Keratinocyte (primary cell): Measurements from ENCODE around the gene WDR46. TPM values are rescaled to one million over a fixed set of nuclear protein-coding genes. Genes with fewer than 3 reads are reported as not detected.

Experiments used
- DNase-seq: peaks from one replicate; pipeline ENCODE4 v3.0.0-alpha.2; 2011; ENCODE audit warnings: low read depth, missing footprints, low spot score
- FAIRE-seq: peaks from 2 replicates; lab custom pipeline; 2011; peaks lifted over from hg19 to GRCh38; lab: Jason Lieb, UNC
- H2AFZ ChIP-seq: 2 replicates; pipeline ENCODE4 v1.6.0; 2012; ENCODE audit warnings: low read length, control low read depth, inconsistent platforms; ENCODE audit not compliant: control insufficient read depth
- H3K27ac ChIP-seq: 2 replicates; pipeline ENCODE4 v1.5.1; 2011; ENCODE audit warnings: low read length; ENCODE audit not compliant: control insufficient read depth, insufficient read depth
- H3K27me3 ChIP-seq: 3 replicates; pipeline ENCODE4 v1.6.0; 2011; ENCODE audit warnings: low read length; ENCODE audit not compliant: control insufficient read depth, insufficient read depth; ENCODE audit errors: extremely low read depth
- H3K36me3 ChIP-seq, 2 experiments: 2 replicates in 1 of 2; 3 replicates in 1 of 2; pipeline ENCODE4 v1.5.1; 2011; ENCODE audit warnings: low read length in 2 of 2, mild to moderate bottlenecking in 1 of 2; ENCODE audit not compliant: control insufficient read depth in 2 of 2, insufficient read depth in 2 of 2; ENCODE audit errors: extremely low read depth in 1 of 2
- H3K4me1 ChIP-seq: 3 replicates; pipeline ENCODE4 v1.5.1; 2011; ENCODE audit warnings: low read length; ENCODE audit not compliant: control insufficient read depth, insufficient read depth; ENCODE audit errors: extremely low read depth
- H3K4me2 ChIP-seq: 3 replicates; pipeline ENCODE4 v1.6.0; 2011; ENCODE audit warnings: low read depth, low read length; ENCODE audit not compliant: control insufficient read depth, insufficient read depth; ENCODE audit errors: extremely low read depth
- H3K4me3 ChIP-seq, 3 experiments: fragments of 200-600 bp in 1 of 3; sonication (generic) in 1 of 3; 2 replicates in 2 of 3; 3 replicates in 1 of 3; pipeline ENCODE4 v1.5.1; 2011 to 2016; ENCODE audit warnings: low read length in 3 of 3, mild to moderate bottlenecking in 3 of 3, control low read depth in 2 of 3, inconsistent platforms in 1 of 3, low read depth in 1 of 3, mixed read lengths in 1 of 3, mixed run types in 1 of 3, moderate library complexity in 1 of 3; ENCODE audit not compliant: control insufficient read depth in 2 of 3, insufficient read depth in 2 of 3; ENCODE audit errors: extremely low read depth in 1 of 3
- H3K79me2 ChIP-seq: 2 replicates; pipeline ENCODE4 v1.6.0; 2012; ENCODE audit warnings: low read length; ENCODE audit not compliant: control insufficient read depth, insufficient read depth
- H3K9ac ChIP-seq: 3 replicates; pipeline ENCODE4 v1.6.0; 2011; ENCODE audit warnings: low read length; ENCODE audit not compliant: control insufficient read depth, insufficient read depth; ENCODE audit errors: extremely low read depth
- H3K9me1 ChIP-seq: 3 replicates; pipeline ENCODE4 v1.6.0; 2011; ENCODE audit warnings: low read length; ENCODE audit not compliant: control insufficient read depth, insufficient read depth; ENCODE audit errors: extremely low read depth
- H3K9me3 ChIP-seq: 2 replicates; pipeline ENCODE4 v1.5.1; 2012; ENCODE audit warnings: low read depth, low read length; ENCODE audit not compliant: control insufficient read depth
- H4K20me1 ChIP-seq: 3 replicates; pipeline ENCODE4 v1.6.0; 2011; ENCODE audit warnings: low read length; ENCODE audit not compliant: control insufficient read depth, insufficient read depth; ENCODE audit errors: extremely low read depth
- EZH2 ChIP-seq: IDR thresholded peaks from one replicate; pipeline ENCODE4 v1.6.1; 2012; ENCODE audit warnings: inconsistent platforms, mild to moderate bottlenecking, low read length, moderate library complexity
- dilution Hi-C: fragments of 300-500 bp; cut with MboI; formaldehyde crosslinking; loops from one replicate; pipeline ENCODE4 v1.7.0; 2020; ENCODE audit warnings: low sequenced_read_pairs; ENCODE audit not compliant: extremely low pct_ligation_motif_present
- polyA plus RNA-seq, 5 experiments: library from polyadenylated mRNA; depleted of rRNA in 3 of 5; stranded (reverse) in 3 of 5; stranded (forward) in 1 of 5; unstranded in 1 of 5; fragments of >200 nt; gene quantifications; 1 replicate in 1 of 5; 2 replicates in 3 of 5; 3 replicates in 1 of 5; pipeline versions ENCODE4 v1.2.1 to v1.2.3, GENCODE V29; 2011 to 2012; ENCODE audit warnings: missing spikeins in 2 of 5, low read depth in 1 of 5, low replicate concordance in 1 of 5
- TF ChIP-seq, protein P1 (sequence below), 3 experiments: IDR thresholded peaks in 1 of 3; conservative IDR thresholded peaks in 1 of 3; optimal IDR thresholded peaks in 1 of 3; 2 replicates in 2 of 3; 3 replicates in 1 of 3; pipeline versions ENCODE3 to v1.5.1; 2011; ENCODE audit warnings: low read length in 3 of 3, mild to moderate bottlenecking in 3 of 3, moderate library complexity in 2 of 3, control low read depth in 1 of 3, inconsistent platforms in 1 of 3; ENCODE audit not compliant: insufficient read depth in 2 of 3; ENCODE audit errors: extremely low read depth in 1 of 3

WDR46 gene
- polyA plus RNA-seq, 1 donor (not counting 4 experiments of a cell fraction or from before 2014, with no cell fraction given), result 43.0 TPM

DNA sequence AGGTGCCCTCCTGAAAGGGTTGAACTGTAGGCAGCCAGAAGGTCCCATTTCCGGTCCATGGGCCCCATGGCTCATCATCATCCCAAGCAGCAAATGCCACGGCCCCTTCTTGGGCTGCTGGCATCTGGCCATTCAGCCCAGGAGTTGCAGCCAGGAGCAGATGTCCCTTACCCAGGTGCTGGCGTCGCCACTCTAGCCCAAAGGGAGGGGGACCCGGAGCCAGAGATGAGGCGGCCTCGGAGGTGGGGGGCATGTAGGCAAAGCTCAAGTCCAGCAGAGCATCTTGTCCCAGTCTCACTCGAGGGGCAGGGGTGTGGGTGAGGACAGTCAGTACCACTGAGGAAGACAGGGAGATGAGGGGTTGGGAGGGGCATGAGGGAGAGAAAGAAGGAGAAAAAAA, 16.0 kb upstream of the WDR46 start:
- Histone ChIP-seq H3K9me1 (no peaks in the 10 kb centered on the region), H3K9me3 (no peaks in the 10 kb centered on the region), H3K27ac (no peak overlapping the region), H3K27me3 (no peaks in the 10 kb centered on the region), H3K4me2 (no peak overlapping the region), H3K36me3 (peaks cover 25% of the 10 kb centered on the region in 2 experiments), H4K20me1 (no peaks in the 10 kb centered on the region), H3K9ac (no peak overlapping the region), H3K4me1 (peaks cover 1% of the 10 kb centered on the region), H3K79me2 (peaks cover 42% of the 10 kb centered on the region), H3K4me3 (no peak overlapping the region), H2AFZ (no peak overlapping the region)
- no peak for TF ChIP-seq EZH2
- TF ChIP-seq, protein P1, sequence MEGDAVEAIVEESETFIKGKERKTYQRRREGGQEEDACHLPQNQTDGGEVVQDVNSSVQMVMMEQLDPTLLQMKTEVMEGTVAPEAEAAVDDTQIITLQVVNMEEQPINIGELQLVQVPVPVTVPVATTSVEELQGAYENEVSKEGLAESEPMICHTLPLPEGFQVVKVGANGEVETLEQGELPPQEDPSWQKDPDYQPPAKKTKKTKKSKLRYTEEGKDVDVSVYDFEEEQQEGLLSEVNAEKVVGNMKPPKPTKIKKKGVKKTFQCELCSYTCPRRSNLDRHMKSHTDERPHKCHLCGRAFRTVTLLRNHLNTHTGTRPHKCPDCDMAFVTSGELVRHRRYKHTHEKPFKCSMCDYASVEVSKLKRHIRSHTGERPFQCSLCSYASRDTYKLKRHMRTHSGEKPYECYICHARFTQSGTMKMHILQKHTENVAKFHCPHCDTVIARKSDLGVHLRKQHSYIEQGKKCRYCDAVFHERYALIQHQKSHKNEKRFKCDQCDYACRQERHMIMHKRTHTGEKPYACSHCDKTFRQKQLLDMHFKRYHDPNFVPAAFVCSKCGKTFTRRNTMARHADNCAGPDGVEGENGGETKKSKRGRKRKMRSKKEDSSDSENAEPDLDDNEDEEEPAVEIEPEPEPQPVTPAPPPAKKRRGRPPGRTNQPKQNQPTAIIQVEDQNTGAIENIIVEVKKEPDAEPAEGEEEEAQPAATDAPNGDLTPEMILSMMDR (optimal IDR thresholded peaks at IDR 0.05 in 1 of 3, IDR thresholded peaks at IDR 0.05 in 1 of 3, conservative IDR thresholded peaks at IDR 0.05 in 1 of 3; ENCODE audit: extremely low read depth in 1 of 3, insufficient read depth in 2 of 3, low read length in 3 of 3), result no peak
- DNase-seq, result no peak
- dilution Hi-C loops, result no loop called here
- FAIRE-seq, result no peak

DNA sequence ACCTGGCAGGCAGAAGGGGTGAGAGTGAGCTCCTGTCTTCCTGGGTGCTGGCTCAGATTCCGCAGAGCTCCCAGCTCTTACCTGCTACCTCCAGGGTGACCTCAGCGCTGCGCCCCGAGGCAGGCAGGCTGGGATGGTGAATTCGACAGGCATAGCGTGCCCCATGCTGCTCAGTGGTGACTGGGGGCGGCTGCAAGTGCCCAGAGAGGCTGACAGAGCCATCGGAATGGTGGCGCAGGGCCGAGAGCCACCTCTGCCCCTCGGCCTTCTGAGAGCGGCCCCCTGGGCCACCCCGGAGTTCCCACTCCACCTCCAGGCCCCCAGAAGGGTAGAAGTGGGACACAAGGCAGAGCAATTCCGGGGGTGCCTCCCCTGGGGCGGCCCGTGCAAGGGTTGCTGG, 15.2 kb upstream of the WDR46 start:
- DNase-seq (no peak), FAIRE-seq (no peak)
- no peak for TF ChIP-seq EZH2
- TF ChIP-seq, protein P1 (optimal IDR thresholded peaks at IDR 0.05 in 1 of 3, IDR thresholded peaks at IDR 0.05 in 1 of 3, conservative IDR thresholded peaks at IDR 0.05 in 1 of 3; ENCODE audit: extremely low read depth in 1 of 3, insufficient read depth in 2 of 3, low read length in 3 of 3), result no peak
- H3K4me3 ChIP-seq, result no peak overlapping the region
- H3K79me2 ChIP-seq, result peaks cover 40% of the 10 kb centered on the region
- no peak overlapping the region for H3K4me2 ChIP-seq
- no peak overlapping the region for H3K9ac ChIP-seq
- no peaks in the 10 kb centered on the region for H4K20me1 ChIP-seq
- no peaks in the 10 kb centered on the region for H3K27me3 ChIP-seq
- dilution Hi-C loops, result no loop called here
- H3K27ac ChIP-seq, result no peak overlapping the region
- H3K36me3 ChIP-seq, result peaks cover 25% of the 10 kb centered on the region in 2 experiments
- H3K9me3 ChIP-seq, result no peaks in the 10 kb centered on the region
- no peaks in the 10 kb centered on the region for H3K9me1 ChIP-seq
- H3K4me1 ChIP-seq, result peaks cover 3% of the 10 kb centered on the region
- H2AFZ ChIP-seq, result no peak overlapping the region
